Ishikawa (cell line): Measurements from ENCODE around the gene HIBADH.

Experiments used
- CEBPB ChIP-seq: IDR thresholded peaks from 2 replicates; pipeline ENCODE4 v1.6.1; 2012
- CREB1 ChIP-seq: IDR thresholded peaks from 2 replicates; pipeline ENCODE4 v1.6.1; 2012; ENCODE audit warnings: low read depth
- EGR1 ChIP-seq: IDR thresholded peaks from 2 replicates; pipeline ENCODE4 v1.6.1; 2012
- EP300 ChIP-seq: IDR thresholded peaks from 2 replicates; pipeline ENCODE4 v1.6.1; 2012; ENCODE audit warnings: borderline replicate concordance
- FOXM1 ChIP-seq: IDR thresholded peaks from 2 replicates; pipeline ENCODE4 v1.6.1; 2012; ENCODE audit warnings: low read depth, borderline replicate concordance
- MAX ChIP-seq: IDR thresholded peaks from 2 replicates; pipeline ENCODE4 v1.6.1; 2012
- NFIC ChIP-seq: IDR thresholded peaks from 2 replicates; pipeline ENCODE4 v1.6.1; 2012
- RAD21 ChIP-seq: IDR thresholded peaks from 2 replicates; pipeline ENCODE4 v1.6.1; 2012; ENCODE audit warnings: low read depth
- REST ChIP-seq: IDR thresholded peaks from 2 replicates; pipeline ENCODE4 v1.6.1; 2012; ENCODE audit warnings: low read depth, mild to moderate bottlenecking
- TAF1 ChIP-seq: IDR thresholded peaks from 2 replicates; pipeline ENCODE4 v1.6.1; 2012; ENCODE audit warnings: low read depth, mild to moderate bottlenecking
- TCF12 ChIP-seq: IDR thresholded peaks from 2 replicates; pipeline ENCODE4 v1.6.1; 2012; ENCODE audit warnings: low read depth
- TEAD4 ChIP-seq: IDR thresholded peaks from 2 replicates; pipeline ENCODE4 v1.6.1; 2012
- USF1 ChIP-seq: IDR thresholded peaks from 2 replicates; pipeline ENCODE4 v1.6.1; 2012
- YY1 ChIP-seq: IDR thresholded peaks from 2 replicates; pipeline ENCODE4 v1.6.1; 2012; ENCODE audit warnings: low read depth
- ZBTB7A ChIP-seq: IDR thresholded peaks from 2 replicates; pipeline ENCODE4 v1.6.1; 2012; ENCODE audit warnings: low read depth

The HIBADH gene

GRCh38 chr7:27603813-27604212 is 58.9 kb downstream of the HIBADH start:
- TF ChIP-seq EGR1 = no peak
- no peak for TF ChIP-seq FOXM1
- TF ChIP-seq CREB1 = no peak
- TF ChIP-seq RAD21 = no peak
- no peak for TF ChIP-seq YY1

DNA sequence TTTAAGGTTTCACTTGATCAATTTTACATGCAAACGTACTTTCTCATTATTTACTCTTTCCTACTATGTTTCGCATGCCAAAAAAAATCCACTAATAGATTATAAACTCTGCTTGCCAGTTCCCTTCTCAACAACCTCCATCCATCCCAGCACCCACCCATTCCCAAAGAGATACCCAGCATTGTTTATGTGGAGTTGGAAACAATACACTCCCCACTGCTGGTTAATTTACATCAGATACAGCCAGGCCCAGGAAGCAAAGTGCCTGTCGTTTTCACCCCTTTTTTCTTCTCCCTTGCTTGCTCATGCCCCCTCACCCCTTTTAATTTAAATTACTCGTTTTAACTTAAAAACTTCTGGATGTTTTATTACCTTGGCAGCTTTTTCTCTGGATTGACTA is 59.9 kb downstream of the HIBADH start:
- TF ChIP-seq RAD21 = no peak
- TF ChIP-seq EP300 = no peak
- TF ChIP-seq EGR1 = no peak
- TF ChIP-seq TEAD4 = no peak
- TF ChIP-seq MAX = no peak
- no peak for TF ChIP-seq FOXM1
- no peak for TF ChIP-seq REST
- no peak for TF ChIP-seq TCF12
- no peak for TF ChIP-seq ZBTB7A
- TF ChIP-seq NFIC = no peak
- no peak for TF ChIP-seq TAF1
- TF ChIP-seq CREB1 = no peak

GRCh38 chr7:27601217-27601616 is 61.5 kb downstream of the HIBADH start:
- no peak for TF ChIP-seq CREB1
- no peak for TF ChIP-seq EP300
- no peak for TF ChIP-seq TCF12
- TF ChIP-seq USF1 = no peak
- no peak for TF ChIP-seq TEAD4
- no peak for TF ChIP-seq FOXM1
- TF ChIP-seq EGR1 = no peak
- no peak for TF ChIP-seq NFIC
- TF ChIP-seq RAD21 = no peak
- TF ChIP-seq REST = no peak
- TF ChIP-seq CEBPB = no peak
- TF ChIP-seq YY1 = no peak
- TF ChIP-seq ZBTB7A = no peak
- no peak for TF ChIP-seq TAF1
- TF ChIP-seq MAX = no peak

DNA sequence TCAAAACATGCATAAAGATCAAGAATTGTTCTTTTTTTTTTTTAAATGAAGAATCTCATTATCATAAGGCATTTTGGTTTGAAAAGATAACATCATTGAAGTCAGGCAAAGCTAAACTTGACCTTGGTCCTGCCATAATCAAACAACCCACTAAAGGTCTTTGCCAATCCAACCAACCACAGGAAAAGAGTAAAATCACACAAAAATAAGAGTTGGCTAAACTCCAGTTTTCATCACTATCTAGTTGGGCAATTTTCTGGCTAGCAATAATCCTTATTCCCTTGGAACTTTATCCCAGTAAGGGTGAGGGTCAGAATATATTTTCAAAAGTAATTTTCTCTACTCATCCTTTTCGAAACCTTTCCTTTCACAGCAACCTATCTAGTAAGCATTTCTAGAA is 62.4 kb downstream of the HIBADH start:
- no peak for TF ChIP-seq NFIC
- TF ChIP-seq TCF12 = no peak
- no peak for TF ChIP-seq YY1
- no peak for TF ChIP-seq EP300
- TF ChIP-seq USF1 = no peak
- no peak for TF ChIP-seq TAF1
- TF ChIP-seq CEBPB = no peak
- no peak for TF ChIP-seq MAX
- no peak for TF ChIP-seq REST
- TF ChIP-seq TEAD4 = no peak
- no peak for TF ChIP-seq FOXM1
- TF ChIP-seq RAD21 = no peak
- no peak for TF ChIP-seq CREB1
- no peak for TF ChIP-seq ZBTB7A
- no peak for TF ChIP-seq EGR1

DNA sequence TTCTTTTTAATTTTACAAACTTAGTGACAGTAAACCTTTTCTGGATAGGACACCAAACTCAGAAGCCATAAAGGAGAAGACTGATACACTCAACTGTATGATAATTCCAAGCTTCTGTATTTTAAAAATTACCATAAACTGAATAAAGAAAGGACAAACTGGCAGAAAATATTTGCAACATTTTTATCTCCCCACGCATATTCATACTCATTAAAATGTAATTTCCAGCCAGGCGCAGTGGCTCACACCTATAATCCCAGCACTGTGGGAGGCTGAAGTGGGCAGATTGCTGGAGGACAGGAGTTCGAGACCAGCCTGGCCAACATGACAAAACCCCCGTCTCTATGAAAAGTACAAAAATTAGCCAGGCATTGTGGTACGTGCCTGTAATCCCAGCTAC is 67.7 kb downstream of the HIBADH start:
- TF ChIP-seq USF1 (no peak), RAD21 (no peak), TEAD4 (no peak), REST (no peak), EP300 (no peak)
